Measurements from ENCODE around the gene IFNGR2.
"Not testable (repeated sequence)": the region's sequence is repeated elsewhere in the genome, so short reads cannot be mapped to it uniquely, and the experiment has no call there.

IFNGR2 gene, protein sequence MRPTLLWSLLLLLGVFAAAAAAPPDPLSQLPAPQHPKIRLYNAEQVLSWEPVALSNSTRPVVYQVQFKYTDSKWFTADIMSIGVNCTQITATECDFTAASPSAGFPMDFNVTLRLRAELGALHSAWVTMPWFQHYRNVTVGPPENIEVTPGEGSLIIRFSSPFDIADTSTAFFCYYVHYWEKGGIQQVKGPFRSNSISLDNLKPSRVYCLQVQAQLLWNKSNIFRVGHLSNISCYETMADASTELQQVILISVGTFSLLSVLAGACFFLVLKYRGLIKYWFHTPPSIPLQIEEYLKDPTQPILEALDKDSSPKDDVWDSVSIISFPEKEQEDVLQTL

DNA sequence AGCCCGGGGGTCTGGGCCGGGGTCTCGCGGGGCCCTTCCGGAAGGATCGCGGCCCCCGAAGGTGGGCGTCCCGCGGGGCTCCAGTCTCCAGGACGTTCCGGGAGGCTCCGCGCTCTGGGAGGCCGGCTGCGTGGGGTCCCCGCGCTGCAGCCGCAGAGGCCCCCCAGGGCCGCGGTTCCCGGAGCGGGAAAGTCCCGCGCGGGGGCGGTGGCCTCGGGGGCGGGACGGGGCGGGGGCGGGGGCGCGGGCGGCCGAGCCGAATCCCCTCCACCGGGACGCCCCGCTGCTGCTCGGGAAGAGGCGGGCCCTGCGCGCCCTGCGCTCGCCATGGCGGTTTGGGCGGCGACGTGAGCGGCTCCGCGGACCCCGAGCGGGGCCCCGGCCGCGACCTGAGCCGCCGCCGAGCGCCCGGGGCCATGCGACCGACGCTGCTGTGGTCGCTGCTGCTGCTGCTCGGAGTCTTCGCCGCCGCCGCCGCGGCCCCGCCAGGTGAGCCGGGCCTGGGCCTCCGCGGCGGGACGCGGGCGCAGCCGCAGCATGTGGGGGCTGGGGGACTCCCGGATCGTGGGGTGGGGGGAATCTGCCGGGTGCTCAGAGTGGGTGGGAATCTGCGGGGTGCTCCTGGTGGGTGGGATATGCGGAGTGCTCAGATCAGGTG, at the start of gene IFNGR2:
Gene IFNGR2 (plus strand): TSS at position 286 of the 658 bp plus-strand sequence. CDS start 131 bp downstream, at position 417.
- DNase-seq, result no peak

DNA sequence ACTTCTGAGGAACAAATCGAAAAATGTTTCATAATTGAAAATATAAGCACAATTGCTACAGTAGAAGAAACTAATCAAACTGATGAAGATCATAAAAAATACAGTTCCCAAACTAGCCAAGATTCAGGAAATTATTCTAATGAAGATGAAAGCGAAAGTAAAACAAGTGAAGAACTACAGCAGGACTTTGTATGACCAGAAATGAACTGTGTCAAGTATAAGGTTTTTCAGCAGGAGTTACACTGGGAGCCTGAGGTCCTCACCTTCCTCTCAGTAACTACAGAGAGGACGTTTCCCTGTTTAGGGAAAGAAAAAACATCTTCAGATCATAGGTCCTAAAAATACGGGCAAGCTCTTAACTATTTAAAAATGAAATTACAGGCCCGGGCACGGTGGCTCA, 47.9 kb upstream of the IFNGR2 start:
- no peak for DNase-seq

DNA sequence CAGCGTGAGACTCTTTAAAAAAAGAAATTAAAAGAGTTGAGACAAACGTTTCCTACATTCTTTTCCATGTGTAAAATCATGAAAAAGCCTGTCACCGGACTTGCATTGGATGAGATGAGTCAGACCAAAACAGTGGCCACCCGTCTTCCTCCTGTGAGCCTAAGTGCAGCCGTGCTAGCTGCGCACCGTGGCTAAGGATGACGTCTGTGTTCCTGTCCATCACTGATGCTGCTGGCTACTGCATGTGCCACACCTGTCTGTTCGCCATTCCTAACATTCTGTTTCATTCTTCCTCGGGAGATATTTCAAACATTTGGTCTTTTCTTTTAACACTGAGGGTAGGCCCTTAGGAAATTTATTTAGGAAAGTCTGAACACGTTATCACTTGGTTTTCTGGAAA, 47.2 kb upstream of the IFNGR2 start:
- no peak for DNase-seq

DNA sequence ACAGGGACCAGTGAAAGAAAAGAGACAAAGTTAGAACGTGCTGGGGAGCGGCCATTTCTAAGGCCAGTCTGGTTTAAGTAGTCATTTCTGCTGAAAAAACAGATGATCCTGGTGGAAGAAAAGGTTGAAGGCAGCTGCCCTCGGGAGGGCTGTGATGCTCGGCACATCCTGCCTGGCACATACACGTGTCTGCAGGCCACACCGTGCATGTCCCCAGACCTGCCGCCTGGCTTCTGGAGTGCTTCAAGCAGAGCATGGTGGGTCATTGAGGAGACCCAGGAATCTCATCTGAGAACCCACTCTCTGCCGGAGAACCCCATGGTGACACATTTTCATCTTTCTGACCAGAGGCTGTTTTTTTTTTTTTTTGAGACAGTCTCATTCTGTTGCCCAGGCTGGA, 46.0 kb upstream of the IFNGR2 start:
- DNase-seq, result no peak

DNA sequence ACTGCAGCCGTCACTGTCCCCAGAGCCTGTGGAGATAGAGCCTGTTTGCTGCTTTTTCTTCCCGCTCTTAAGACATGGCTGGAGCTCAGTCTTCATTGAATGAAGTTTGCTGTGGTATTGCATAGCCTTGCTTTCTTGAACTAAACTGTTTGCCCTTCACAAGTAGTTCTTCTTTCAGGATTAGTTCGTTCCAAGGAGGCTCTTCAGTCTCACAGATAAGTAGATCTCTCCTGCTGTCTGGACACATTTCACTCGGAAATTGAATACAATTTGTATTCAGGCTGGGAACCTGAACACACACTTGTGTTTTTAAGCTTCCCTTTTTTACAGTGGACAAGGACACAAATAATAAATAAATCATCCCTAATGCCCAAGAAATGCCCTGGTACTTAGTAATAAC, 43.8 kb upstream of the IFNGR2 start:
- no peak for DNase-seq

DNA sequence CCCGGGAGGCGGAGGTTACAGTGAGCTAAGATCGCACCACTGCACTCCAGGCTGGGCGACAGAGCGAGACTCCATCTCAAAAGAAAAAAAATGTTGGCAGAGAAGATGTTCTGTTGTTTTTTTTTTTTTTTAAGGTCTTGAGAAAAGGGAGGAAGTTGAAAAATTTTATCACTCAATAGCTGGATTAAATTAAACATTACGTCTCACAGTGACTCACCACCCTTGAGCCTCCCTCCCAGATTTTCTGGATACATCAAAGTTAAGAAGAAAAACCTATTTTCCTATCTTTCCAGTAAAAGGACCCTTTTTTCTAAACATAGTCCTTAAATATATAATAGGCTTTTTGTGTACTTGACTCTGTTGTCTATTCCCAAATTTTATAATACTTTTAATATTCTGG, 42.9 kb upstream of the IFNGR2 start:
- DNase-seq, result no peak

DNA sequence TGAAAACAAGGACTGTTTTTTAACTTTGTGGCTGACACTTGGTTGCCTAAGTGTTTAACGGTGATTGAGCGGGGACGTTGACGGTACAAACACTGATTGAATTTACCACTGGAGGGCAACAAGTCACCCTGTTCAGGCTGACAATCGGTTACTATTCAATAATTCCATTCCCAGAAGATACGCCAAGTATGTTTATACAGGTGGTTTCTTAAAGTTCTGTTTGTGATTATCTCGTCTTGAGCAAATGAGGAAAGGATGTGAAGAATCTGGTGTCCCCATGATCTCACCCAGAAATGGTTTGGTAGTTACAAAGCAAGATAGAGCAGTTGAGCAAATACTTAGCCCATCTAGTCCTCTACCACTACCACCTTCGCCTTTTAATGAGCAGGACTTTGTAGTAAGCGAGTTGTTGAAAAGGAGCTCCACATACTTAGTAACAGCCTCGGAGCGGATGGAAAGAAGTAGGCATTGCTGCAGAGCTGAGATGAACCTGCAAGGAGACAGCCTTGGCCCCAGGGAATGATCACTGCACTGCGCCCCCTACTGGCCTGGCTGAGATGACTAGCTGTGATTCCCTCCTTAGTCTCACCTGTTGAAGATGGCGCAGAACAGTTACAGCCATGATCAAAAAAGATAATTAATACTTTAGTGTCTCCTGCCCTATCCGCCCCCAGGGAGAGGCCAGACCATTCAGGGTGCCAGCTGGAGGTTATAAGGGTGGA, 42.2 kb upstream of the IFNGR2 start:
- peak; percentile 78 for DNase-seq

DNA sequence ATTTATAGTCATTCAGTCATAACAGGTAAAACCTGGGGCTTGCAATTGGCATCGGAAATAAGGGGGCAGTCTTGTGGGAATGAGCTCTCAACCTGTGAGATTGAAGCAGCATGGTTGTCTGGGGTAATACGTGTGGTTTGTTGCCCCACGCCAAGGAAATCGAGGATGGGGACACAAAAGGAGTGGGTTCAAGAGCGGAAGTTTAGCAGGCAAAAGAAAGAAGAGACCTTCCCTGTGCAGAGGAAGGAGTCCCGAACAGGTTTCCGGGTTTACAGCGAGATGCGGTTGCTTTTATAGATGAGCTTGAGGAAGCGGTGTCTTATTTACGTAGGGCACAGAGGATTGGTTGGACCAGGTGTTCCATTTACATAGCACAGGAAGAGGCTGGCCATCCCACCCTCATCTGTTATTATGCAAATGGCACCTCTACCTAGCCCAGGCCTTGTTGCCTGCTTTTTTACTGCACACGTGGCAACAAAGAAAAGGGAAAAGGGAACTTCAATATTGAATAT, 41.1 kb upstream of the IFNGR2 start:
- DNase-seq, result no peak

DNA sequence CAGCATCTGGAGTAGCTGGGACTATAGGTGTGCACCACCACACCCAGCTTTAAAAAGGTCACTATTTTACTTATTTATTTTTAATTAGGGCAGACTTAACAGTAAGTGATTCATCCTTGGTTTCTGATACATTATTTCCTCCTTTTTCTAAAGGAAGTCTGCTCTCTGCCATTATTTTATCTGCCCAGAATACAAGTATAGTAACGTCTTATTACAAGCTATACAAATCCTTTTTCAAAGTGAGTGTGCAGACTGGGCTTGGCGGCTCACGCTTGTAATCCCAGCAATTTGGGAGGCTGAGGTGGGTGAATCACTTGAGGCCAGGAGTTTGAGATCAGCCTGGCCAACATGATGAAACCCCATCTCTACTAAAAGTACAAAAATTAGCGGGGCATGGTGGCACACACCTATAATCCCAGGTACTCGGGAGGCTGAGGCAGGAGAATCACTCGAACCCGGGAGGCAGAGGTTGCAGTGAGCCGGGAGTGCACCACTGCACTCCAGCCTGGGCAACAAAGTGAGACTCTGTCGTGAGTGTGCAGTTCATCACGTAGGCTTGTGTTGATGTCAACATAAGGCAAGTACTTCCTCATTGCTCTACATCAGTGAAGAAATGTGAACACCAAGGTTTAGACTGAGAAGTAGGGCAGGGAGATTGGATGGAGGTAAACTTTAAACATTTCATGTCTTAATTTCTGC, 39.2 kb upstream of the IFNGR2 start:
- DNase-seq, result not testable (repeated sequence)

DNA sequence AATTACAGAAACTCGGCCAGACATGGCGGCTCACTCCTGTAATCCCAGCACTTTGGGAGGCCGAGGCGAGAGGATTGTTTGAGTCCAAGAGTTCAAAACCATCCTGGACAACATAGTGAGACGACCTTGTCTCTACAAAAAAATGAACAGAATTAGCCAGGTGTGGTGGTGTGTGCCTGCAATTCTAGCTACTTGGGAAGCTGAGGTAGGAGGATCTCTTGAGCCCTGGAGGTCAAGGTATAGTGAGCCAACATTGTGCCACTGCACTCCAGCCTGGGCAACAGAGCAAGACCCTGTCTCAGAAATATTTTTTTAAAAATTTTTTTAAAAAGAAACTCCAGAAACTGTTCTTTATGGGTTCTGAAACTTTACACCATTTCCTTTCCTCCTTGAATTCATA, 38.4 kb upstream of the IFNGR2 start:
- no peak for DNase-seq

DNA sequence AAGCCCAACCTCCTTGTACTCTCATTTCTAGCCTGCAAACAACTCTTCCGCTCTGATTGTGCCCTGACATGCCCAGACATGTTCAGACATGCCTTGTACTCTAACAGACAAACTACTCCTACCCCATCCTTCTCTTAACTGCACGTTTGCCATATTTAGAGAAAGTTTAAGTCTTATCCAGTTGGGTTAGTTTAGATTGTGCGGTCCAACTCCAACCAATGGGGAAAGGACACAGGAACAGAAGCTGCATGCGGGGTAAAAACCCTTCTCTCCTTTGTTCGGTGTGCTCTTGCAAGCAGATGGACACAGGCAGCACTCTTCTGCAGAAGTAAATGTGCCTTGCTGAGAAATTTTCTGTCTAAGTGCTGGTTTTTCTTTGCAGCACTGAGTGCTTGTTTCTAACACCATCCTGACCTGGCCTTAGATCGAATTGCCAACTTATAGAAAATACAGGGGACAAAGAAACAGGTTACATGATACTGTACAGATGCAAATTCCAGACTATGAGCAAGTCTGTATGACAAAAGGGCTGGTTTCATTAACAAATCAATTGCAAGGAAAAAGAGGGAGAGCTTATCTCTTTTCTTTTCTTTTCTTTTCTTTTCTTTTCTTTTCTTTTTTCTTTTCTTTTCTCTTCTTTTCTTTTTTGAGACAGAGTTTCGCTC, 35.8 kb upstream of the IFNGR2 start:
- DNase-seq, result no peak

DNA sequence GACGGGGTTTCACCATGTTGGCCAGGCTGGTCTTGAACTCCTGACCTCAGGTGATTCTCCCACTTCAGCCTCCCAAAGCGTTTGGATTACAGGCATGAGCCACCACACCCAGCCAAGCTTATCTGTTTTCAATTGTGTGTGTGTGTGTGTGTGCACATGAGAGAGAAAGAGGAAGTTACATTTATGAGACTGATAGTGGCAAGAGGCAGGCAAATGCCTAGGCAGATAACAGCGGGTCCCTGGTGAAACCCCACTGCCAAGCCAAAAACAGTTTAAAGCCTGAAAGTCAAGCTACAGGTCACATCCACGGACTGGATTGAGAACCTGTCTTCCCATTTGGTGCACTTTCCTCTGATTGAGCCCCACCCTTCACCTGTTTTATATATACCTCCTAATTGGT, 35.1 kb upstream of the IFNGR2 start:
- no peak for DNase-seq

DNA sequence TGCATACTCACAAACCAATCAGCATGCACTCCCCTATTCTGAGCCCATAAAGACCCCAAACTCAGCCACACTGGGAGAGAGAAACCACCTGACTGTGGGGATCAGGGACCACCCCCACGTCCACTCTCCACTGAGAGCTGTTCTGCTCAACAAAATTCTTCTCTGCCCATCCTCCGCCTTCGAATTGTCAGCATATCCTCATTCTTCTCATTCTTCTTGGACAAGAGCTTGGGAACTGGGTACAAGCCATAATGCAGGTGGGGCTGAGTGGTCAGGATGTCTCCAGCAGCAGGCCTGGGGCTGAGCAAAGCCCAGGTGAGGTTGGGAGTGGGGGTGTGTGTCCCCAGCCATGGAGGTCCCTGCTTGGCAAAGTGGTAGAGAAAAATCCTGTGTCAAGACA, 34.6 kb upstream of the IFNGR2 start:
- no peak for DNase-seq

DNA sequence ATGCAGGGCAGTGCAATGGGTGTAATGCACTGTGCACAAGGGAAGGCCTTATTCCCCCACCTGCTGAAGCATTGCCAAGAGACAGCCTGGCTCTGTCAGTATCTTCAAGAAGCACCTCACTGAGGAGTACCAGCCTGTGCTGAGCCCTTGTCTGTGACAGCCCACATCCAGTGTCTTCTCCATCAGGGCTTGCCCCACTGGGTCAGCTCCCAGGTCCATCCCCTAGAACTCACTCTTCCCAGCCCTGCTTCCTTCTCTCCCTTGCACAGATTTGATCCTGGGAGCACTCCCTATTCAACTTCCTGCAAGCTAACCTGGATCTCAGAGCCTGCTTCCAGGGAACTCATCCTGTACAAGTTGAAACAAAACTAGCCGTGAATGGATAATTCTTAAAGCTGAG, 33.6 kb upstream of the IFNGR2 start:
- DNase-seq, result no peak

DNA sequence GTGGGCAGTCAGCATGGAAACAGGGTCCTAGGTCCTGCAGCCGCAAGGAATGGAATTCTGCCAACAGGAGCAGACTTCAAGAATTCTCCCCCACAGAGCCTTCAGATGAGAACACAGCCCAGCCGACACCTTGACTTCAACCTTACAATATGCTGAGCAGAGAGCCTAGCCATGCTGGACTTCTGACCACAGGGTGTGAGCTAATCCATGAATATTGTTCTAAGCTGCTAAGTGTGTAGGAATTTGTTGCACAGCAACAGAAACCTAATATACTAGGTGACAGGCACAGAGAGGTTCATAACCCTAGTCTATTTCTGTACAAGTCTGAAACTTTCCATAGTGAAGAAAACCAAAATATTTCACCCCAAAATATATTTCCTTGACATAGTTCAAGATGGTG, 32.9 kb upstream of the IFNGR2 start:
- DNase-seq, result no peak

DNA sequence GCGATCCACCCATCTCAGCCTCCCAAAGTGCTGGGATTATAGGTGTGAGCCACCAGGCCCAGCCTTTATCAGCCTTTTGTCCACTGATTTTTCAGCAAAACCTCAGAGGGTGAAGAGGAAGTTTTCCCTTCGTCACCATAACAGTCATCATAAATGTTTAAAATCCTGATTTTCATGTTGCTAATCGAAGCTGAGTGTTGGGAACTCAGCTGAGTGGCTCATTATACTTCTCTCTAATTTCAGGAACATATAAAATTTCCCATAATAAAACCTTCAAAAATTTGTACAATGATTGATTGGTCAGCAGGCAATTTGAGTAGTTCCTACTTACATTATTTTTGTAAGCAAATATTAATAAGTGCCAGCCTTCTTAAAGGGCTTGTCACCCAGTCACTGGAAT, 31.8 kb upstream of the IFNGR2 start:
- no peak for DNase-seq

DNA sequence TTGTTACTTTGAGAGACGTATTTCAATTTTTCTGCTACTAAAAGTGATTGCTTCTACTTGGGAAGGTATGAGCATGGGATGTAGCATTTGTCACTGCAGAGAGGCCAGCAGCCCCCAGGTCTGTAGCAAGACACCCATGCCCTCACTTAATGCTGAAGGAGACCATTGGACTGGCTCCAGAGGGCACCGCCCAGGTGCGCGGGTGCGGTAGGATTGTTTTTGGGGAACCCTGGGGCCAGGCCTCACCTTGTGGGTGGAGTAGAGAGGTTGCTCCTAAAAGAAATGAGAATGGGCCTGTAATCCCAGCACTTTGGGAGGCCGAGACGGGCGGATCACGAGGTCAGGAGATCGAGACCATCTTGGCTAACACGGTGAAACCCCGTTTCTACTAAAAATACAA, 30.6 kb upstream of the IFNGR2 start:
- no peak for DNase-seq

DNA sequence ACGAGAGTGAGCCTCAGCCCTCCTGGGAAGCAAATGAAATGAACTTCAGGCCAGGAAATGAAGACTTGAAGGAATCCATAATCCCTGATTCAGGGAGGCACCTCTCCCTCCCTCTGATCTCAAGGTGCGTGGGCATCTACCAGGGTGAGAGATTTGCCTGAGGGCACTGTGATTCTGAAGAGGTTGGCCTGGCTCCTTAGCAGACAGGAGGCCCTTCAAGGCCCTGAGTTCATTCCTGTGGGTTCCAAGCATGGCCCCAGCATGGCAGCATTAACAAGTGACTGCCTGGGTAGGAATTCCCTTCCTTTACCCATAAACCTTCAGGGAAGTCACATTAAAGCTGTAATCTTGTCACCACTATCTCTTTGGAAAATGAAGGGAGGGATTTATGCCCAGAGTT, 29.8 kb upstream of the IFNGR2 start:
- no peak for DNase-seq

DNA sequence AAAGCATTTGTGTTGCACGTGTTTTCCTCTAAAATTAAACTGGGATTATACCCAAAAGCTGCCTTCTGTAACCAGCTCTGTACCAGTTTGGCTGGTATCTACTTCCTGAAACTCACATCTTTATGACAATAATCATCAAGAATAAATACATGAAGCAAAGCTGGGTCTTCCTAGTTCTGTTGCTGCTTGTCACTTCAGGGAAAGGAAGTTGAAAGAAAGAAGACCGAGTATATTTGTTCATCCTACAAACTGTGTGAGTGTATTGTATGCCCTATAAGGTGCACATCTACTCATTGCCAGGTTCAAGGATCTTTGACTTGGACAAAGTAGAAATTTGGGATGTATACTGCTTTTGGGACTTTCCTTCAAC, 29.1 kb upstream of the IFNGR2 start:
- DNase-seq, result no peak

DNA sequence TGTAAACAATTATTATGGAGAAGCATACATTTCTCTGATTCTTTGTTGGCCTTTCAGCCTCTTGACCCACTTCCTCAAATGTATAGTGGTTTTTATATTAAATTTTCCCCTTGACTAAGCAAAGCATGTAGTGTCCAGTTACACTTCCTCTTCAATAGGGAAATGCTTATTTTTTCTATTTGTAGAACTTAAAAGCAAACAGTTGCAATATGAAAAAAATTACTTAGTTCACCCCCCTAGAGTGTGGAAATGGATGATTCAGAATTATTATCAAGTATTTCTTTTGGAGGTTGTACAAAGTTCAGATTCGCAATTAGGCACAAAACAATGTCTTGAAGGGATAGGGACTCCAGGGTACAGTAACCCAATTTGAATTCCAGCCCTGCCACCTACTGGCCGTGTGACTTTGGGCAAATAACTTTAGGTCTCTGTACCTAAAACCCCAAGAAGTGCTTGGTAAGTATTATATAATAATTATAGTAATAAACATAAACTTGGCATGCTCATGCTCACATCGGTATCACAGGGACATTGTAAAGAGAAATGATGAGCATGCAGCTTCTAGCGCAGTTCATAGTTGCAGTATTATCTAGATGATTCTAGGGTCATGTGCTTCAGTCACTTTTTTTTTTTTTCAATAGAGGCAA, 28.6 kb upstream of the IFNGR2 start:
- DNase-seq, result peak; percentile 65

DNA sequence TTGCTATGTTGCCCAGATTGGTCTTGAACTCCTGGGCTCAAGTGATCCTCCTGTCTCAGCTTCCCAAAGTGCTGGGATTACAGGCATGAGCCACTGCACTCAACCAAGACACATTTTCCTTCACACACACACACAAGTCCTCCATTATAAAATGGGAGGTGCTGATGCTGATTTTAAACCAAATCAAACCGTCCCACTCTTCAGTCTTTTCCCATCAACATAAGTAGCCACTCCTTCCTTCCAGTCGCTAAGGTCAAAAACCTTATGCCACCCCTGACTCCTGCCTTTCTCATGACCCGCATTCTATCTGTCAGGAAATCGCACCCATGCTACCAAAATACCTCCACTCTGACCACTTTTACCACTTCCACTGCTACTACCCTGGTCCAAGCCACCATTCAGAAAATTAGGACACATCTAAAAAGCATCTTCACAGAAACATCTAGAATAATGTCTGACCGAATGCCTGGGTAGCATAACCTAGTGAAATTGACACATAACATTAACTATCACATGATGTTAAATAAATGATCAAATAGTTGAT, 28.0 kb upstream of the IFNGR2 start:
- DNase-seq, result no peak

All from NCI-H1694 treated with DMSO at 0.1 percent for 48 hours (cell line).